ENCODE results near the gene GDF11. TPM values are rescaled to one million over a fixed set of nuclear protein-coding genes. Genes with fewer than 3 reads are reported as not detected.

GDF11 gene
- total RNA-seq, 1 experiment from 2014 or later, result 6.7 TPM

DNA sequence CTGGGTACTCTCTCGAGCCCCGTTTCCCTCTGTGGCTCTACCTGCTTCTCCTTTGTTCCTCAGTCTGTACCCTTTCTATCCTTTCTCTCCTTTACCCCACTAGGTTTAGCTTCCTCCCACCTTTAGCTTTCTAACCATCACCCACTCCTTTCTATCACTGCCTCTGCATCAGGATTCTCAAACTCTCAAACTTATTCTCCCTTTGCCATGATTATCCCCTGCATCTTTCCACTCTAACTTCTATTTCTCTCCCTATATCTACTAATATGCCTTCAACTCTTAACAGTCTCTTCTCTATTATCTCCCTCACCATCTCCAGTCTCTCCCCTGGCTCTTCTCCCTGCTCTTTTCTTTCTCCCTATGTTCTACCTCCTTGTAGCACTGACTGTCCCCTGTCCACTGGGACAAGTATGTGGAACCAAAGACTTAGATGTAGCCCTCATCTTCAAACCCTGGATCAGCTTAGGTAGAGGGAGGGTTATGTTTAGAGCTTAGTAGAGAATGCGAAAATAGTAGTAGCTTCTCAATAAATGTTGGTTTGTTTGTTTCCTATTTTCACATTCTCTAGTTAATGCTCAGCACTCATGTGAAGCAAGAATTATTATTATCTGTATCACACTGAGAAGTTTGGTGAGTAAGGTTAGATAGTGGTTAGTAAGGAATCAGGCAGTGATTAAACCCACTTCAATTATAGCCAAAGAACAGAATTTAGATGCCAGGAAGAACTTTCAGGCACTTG is 3.4 kb downstream of the GDF11 start:
- intact Hi-C loops (cut with micrococcal nuclease; ENCODE audit: unreplicated experiment), result no loop called here
- Mint-ChIP-seq H3K4me1 (ENCODE audit: low read depth, unreplicated experiment) (peaks cover 24% of the 10 kb centered on the region), H3K9me3 (ENCODE audit: low read depth, unreplicated experiment) (no peaks in the 10 kb centered on the region), H3K36me3 (ENCODE audit: insufficient read depth, unreplicated experiment) (peaks cover 33% of the 10 kb centered on the region), H3K27ac (ENCODE audit: unreplicated experiment) (peak overlapping the region; percentile 13), H3K4me3 (ENCODE audit: low read depth, unreplicated experiment) (no peak overlapping the region), H3K27me3 (ENCODE audit: unreplicated experiment) (peaks cover 34% of the 10 kb centered on the region)
- no peak for DNase-seq
- TF ChIP-seq, protein P1, sequence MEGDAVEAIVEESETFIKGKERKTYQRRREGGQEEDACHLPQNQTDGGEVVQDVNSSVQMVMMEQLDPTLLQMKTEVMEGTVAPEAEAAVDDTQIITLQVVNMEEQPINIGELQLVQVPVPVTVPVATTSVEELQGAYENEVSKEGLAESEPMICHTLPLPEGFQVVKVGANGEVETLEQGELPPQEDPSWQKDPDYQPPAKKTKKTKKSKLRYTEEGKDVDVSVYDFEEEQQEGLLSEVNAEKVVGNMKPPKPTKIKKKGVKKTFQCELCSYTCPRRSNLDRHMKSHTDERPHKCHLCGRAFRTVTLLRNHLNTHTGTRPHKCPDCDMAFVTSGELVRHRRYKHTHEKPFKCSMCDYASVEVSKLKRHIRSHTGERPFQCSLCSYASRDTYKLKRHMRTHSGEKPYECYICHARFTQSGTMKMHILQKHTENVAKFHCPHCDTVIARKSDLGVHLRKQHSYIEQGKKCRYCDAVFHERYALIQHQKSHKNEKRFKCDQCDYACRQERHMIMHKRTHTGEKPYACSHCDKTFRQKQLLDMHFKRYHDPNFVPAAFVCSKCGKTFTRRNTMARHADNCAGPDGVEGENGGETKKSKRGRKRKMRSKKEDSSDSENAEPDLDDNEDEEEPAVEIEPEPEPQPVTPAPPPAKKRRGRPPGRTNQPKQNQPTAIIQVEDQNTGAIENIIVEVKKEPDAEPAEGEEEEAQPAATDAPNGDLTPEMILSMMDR (IDR thresholded peaks at IDR 0.05; ENCODE audit: unreplicated experiment), result no peak
- CTCF ChIA-PET, result interaction anchor here (0.6 to 1.5 kb wide), 3 partner anchors 9 to 22 kb away, joined by 5 to 10 read pairs (median 6); no protein-coding TSS in a partner anchor
- BruUV-seq (replicated peaks), result no TSS peak

DNA sequence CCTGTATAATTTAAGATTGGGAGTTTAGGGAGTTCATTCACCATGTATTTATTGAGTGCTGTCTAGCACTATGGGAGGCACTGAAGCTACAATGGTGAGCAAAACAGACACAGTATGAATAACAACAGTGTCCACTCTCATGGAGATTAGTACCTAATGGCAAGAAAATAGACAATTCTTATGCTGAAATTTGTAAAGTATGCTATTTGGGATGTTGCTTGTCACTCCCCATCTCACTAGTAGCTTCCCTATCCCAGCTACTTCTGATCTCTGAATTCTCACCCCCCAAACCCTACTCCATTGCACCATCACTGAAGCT is 4.0 kb downstream of the GDF11 start:
- BruUV-seq (replicated peaks), result no TSS peak
- intact Hi-C loops (cut with micrococcal nuclease; ENCODE audit: unreplicated experiment), result no loop called here

DNA sequence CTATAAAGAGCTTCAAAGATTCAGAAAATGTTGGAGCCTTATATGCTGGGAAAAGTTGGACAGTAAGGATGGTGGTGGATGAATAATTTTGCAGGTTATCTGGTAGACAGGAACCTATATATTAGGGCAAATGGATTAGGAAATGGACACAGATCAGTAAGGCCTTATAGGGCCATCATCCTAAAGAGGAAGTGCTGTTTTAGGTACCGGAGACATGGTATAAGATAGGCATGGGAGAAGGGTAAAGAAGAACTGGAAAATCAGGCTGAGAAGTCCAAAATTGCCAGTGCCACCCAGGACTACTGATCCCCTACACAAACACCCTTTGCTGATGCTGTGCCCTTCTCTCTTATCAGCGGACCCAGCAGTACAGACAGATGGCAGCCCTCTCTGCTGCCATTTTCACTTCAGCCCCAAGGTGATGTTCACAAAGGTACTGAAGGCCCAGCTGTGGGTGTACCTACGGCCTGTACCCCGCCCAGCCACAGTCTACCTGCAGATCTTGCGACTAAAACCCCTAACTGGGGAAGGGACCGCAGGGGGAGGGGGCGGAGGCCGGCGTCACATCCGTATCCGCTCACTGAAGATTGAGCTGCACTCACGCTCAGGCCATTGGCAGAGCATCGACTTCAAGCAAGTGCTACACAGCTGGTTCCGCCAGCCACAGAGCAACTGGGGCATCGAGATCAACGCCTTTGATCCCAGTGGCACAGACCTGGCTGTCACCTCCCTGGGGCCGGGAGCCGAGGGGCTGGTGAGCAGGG is 5.5 kb downstream of the GDF11 start:
- Mint-ChIP-seq H3K36me3 (ENCODE audit: insufficient read depth, unreplicated experiment) (peaks cover 42% of the 10 kb centered on the region), H3K27ac (ENCODE audit: unreplicated experiment) (peak overlapping the region; percentile 1), H3K4me3 (ENCODE audit: low read depth, unreplicated experiment) (no peak overlapping the region), H3K27me3 (ENCODE audit: unreplicated experiment) (peaks cover 14% of the 10 kb centered on the region), H3K9me3 (ENCODE audit: low read depth, unreplicated experiment) (no peaks in the 10 kb centered on the region), H3K4me1 (ENCODE audit: low read depth, unreplicated experiment) (peaks cover 10% of the 10 kb centered on the region)
- CTCF ChIA-PET, result interaction anchor here (0.6 to 1.5 kb wide), 4 partner anchors 11 to 168 kb away, joined by 3 to 7 read pairs (median 5); no protein-coding TSS in a partner anchor
- no TSS peak for BruUV-seq (replicated peaks)
- intact Hi-C loops (cut with micrococcal nuclease; ENCODE audit: unreplicated experiment), result no loop called here
- TF ChIP-seq, protein P1 (IDR thresholded peaks at IDR 0.05; ENCODE audit: unreplicated experiment), result no peak
- DNase-seq, result no peak

More for the DNA sequence above, 4.0 kb downstream of the GDF11 start:
- H3K4me1 Mint-ChIP-seq (ENCODE audit: low read depth, unreplicated experiment), result peaks cover 21% of the 10 kb centered on the region
- DNase-seq, result no peak
- no peaks in the 10 kb centered on the region for H3K9me3 Mint-ChIP-seq (ENCODE audit: low read depth, unreplicated experiment)
- peaks cover 33% of the 10 kb centered on the region for H3K36me3 Mint-ChIP-seq (ENCODE audit: insufficient read depth, unreplicated experiment)
- H3K27me3 Mint-ChIP-seq (ENCODE audit: unreplicated experiment), result peaks cover 28% of the 10 kb centered on the region
- no peak overlapping the region for H3K27ac Mint-ChIP-seq (ENCODE audit: unreplicated experiment)
- TF ChIP-seq, protein P1 (IDR thresholded peaks at IDR 0.05; ENCODE audit: unreplicated experiment), result no peak
- no peak overlapping the region for H3K4me3 Mint-ChIP-seq (ENCODE audit: low read depth, unreplicated experiment)
- CTCF ChIA-PET, result interaction anchor here (0.6 to 1.5 kb wide), 3 partner anchors 9 to 22 kb away, joined by 5 to 10 read pairs (median 6); no protein-coding TSS in a partner anchor

DNA sequence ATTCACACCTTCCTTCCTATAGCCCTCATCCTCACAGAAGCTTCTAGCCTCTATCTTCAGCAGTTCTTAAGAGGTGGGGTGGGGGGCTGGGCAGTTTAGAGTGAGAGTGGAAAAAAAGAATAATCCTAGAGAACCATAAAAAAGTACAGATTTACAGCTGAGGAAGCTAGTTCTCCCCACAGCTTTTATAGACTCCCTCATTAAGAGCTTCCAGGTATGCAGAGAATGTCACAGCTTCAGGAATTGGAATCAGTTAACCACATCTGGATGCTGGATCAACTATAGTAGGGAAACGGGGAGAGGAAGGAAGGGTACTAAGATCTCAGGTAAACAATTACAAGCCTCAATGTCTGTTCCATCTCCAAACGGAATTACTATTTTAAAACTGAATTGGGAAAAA is 12.3 kb downstream of the GDF11 start:
- intact Hi-C loops (cut with micrococcal nuclease; ENCODE audit: unreplicated experiment), result no loop called here
- H3K36me3 Mint-ChIP-seq (ENCODE audit: insufficient read depth, unreplicated experiment), result peaks cover 40% of the 10 kb centered on the region
- H3K4me1 Mint-ChIP-seq (ENCODE audit: low read depth, unreplicated experiment), result no peaks in the 10 kb centered on the region
- H3K9me3 Mint-ChIP-seq (ENCODE audit: low read depth, unreplicated experiment), result no peaks in the 10 kb centered on the region
- no peak overlapping the region for H3K4me3 Mint-ChIP-seq (ENCODE audit: low read depth, unreplicated experiment)
- DNase-seq, result no peak
- CTCF ChIA-PET, result interaction anchor here (0.6 to 1.4 kb wide), 3 partner anchors 62 to 257 kb away, joined by 3 read pairs; partner anchors contain the start of genes ORMDL2 and SARNP
- BruUV-seq (replicated peaks), result no TSS peak
- no peaks in the 10 kb centered on the region for H3K27me3 Mint-ChIP-seq (ENCODE audit: unreplicated experiment)
- H3K27ac Mint-ChIP-seq (ENCODE audit: unreplicated experiment), result no peak overlapping the region
- TF ChIP-seq, protein P1 (IDR thresholded peaks at IDR 0.05; ENCODE audit: unreplicated experiment), result no peak
